Cardiac fibroblast (primary cell): Measurements from ENCODE around the gene ITGA3.

Experiments
- DNase-seq, 2 donors: peaks; one replicate each; pipeline versions ENCODE4 v3.0.0 to v3.0.0-alpha.2; 2010; ENCODE audit warnings: low read depth in 2 of 2
- H3K4me3 ChIP-seq, 2 donors: replicated peaks in 1 of 2; 1 replicate in 1 of 2; 2 replicates in 1 of 2; pipeline ENCODE4 v1.5.1; 2011; ENCODE audit warnings: low read depth in 2 of 2, low read length in 2 of 2, mild to moderate bottlenecking in 2 of 2, moderate library complexity in 1 of 2
- TF ChIP-seq, protein P1 (sequence below): IDR thresholded peaks from one replicate; pipeline ENCODE4 v1.5.1; 2011; ENCODE audit warnings: low read depth, mild to moderate bottlenecking, low read length, inconsistent platforms

ITGA3 gene

GRCh38 chr17:50101346-50102163 is 45.6 kb downstream of the ITGA3 start:
- TF ChIP-seq, protein P1, sequence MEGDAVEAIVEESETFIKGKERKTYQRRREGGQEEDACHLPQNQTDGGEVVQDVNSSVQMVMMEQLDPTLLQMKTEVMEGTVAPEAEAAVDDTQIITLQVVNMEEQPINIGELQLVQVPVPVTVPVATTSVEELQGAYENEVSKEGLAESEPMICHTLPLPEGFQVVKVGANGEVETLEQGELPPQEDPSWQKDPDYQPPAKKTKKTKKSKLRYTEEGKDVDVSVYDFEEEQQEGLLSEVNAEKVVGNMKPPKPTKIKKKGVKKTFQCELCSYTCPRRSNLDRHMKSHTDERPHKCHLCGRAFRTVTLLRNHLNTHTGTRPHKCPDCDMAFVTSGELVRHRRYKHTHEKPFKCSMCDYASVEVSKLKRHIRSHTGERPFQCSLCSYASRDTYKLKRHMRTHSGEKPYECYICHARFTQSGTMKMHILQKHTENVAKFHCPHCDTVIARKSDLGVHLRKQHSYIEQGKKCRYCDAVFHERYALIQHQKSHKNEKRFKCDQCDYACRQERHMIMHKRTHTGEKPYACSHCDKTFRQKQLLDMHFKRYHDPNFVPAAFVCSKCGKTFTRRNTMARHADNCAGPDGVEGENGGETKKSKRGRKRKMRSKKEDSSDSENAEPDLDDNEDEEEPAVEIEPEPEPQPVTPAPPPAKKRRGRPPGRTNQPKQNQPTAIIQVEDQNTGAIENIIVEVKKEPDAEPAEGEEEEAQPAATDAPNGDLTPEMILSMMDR: no peak
- peak in 1 of 2 donors; percentile 50 for DNase-seq
- H3K4me3 ChIP-seq: no peak overlapping the region

DNA sequence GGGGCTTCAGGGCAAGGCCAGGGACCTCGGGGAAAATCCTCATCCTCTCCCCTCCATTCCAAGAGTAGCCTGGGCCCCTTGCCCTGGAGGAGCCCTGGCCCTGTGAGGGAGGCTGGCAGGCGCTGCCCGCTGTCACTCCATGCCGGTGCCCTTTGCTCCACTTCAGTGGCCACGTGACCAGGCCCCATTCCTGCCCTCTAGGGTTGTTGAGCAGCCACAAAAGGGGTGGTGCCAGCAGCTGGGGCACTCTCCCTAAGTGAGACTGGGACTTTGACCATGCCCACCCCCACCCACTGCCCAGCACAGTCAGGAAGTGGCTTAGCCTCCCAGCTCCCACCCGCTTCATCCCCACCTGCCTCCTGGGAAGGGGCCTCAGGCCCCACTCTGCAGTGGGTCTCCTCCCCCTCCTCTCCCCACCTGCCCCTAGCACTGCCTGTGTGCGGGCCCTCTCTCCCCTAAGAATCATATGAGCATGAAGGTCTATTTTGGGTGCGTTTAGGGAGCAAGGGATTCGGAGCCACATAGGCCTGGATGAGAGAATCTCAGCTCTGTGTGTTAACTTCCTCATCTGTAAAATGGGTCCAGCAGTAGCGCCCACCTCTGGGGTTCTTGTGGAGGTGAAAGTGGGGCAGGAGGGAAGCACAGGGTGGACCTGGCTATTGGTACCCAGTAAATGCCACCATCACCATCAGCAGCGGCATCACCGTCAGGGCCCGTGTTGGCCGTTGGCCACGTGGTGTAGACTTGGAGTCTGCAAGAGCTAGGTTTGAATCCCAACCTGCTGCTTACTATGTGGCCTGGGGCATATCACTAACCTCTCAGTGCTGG is 46.5 kb downstream of the ITGA3 start:
- no peak overlapping the region for H3K4me3 ChIP-seq
- TF ChIP-seq, protein P1: no peak
- DNase-seq: peak in 1 of 2 donors; percentile 23

GRCh38 chr17:50103252-50103651 is 47.3 kb downstream of the ITGA3 start:
- no peak for DNase-seq
- TF ChIP-seq, protein P1: no peak
- no peak overlapping the region for H3K4me3 ChIP-seq

GRCh38 chr17:50103941-50104340 is 48.0 kb downstream of the ITGA3 start:
- no peak for DNase-seq
- no peak overlapping the region for H3K4me3 ChIP-seq
- TF ChIP-seq, protein P1: no peak

GRCh38 chr17:50105811-50106210 is 49.9 kb downstream of the ITGA3 start:
- no peak overlapping the region for H3K4me3 ChIP-seq
- TF ChIP-seq, protein P1: no peak
- DNase-seq: no peak

GRCh38 chr17:50106393-50107131 is 50.7 kb downstream of the ITGA3 start:
- no peak for DNase-seq
- no peak overlapping the region for H3K4me3 ChIP-seq
- TF ChIP-seq, protein P1: no peak
